PC-3 (cell line): ENCODE data around the gene PLAA.

Source experiments
- CTCF ChIP-seq: fragments of 300-600 bp; sonication (generic); conservative IDR thresholded peaks from 2 replicates; pipeline ENCODE4 v1.5.1; 2017; ENCODE audit warnings: antibody characterized with exemption, low read depth, mild to moderate bottlenecking, low read length
- EZH2 ChIP-seq: fragments of 300-600 bp; sonication (generic); IDR thresholded peaks from one replicate; pipeline ENCODE4 v1.6.1; 2017; ENCODE audit warnings: antibody characterized with exemption, mild to moderate bottlenecking, low read length; ENCODE audit not compliant: unreplicated experiment

- no peak for TF ChIP-seq EZH2
- TF ChIP-seq CTCF, result no peak
These were observed 24.7 kb upstream of the PLAA start for GRCh38 chr9:26971721-26972120.
